Liver (tissue), 9 donors: ENCODE results near the gene GLT6D1. TPM values are rescaled to one million over a fixed set of nuclear protein-coding genes. Genes with fewer than 3 reads are reported as not detected.
"Not testable (repeated sequence)": the region's sequence is repeated elsewhere in the genome, so short reads cannot be mapped to it uniquely, and the experiment has no call there.

Experiments
- DNase-seq: peaks from one replicate; pipeline ENCODE4 v3.0.0-alpha.2; 2017; ENCODE audit warnings: low spot score
- H3K27ac ChIP-seq, 2 donors: one replicate each; pipeline ENCODE4 v1.7.0; 2013; ENCODE audit warnings: inconsistent platforms in 2 of 2, low read length in 2 of 2, control low read depth in 1 of 2, low read depth in 1 of 2, mild to moderate bottlenecking in 1 of 2
- H3K27me3 ChIP-seq, 4 donors: one replicate each; pipeline versions ENCODE4 v1.6.1 to v1.7.0; 2013; ENCODE audit warnings: low read length in 3 of 4, inconsistent platforms in 1 of 4, mild to moderate bottlenecking in 1 of 4, moderate library complexity in 1 of 4; ENCODE audit not compliant: control insufficient read depth in 4 of 4, insufficient read depth in 4 of 4
- H3K36me3 ChIP-seq, 4 donors: one replicate each; pipeline versions ENCODE4 v1.6.1 to v1.7.0; 2013; ENCODE audit warnings: low read length in 3 of 4, mild to moderate bottlenecking in 3 of 4, low read depth in 1 of 4, moderate library complexity in 1 of 4; ENCODE audit not compliant: control insufficient read depth in 4 of 4, insufficient read depth in 3 of 4
- H3K4me1 ChIP-seq, 4 donors: one replicate each; pipeline versions ENCODE4 v1.6.1 to v1.7.0; 2013; ENCODE audit warnings: low read length in 3 of 4, mild to moderate bottlenecking in 3 of 4, moderate library complexity in 1 of 4; ENCODE audit not compliant: control insufficient read depth in 4 of 4, insufficient read depth in 4 of 4
- H3K4me3 ChIP-seq, 3 donors: one replicate each; pipeline versions ENCODE4 v1.6.1 to v1.7.0; 2013; ENCODE audit warnings: low read length in 3 of 3, control low read depth in 1 of 3, low read depth in 1 of 3, mild to moderate bottlenecking in 1 of 3
- H3K9ac ChIP-seq, 2 donors: one replicate each; pipeline ENCODE4 v1.7.0; 2013; ENCODE audit warnings: low read length in 2 of 2, mild to moderate bottlenecking in 2 of 2, moderate library complexity in 2 of 2, control low read depth in 1 of 2, low read depth in 1 of 2
- H3K9me3 ChIP-seq, 4 donors: one replicate each; pipeline versions ENCODE4 v1.6.1 to v1.7.0; 2013; ENCODE audit warnings: low read length in 3 of 4; ENCODE audit not compliant: control insufficient read depth in 4 of 4
- FOXA1 ChIP-seq: IDR thresholded peaks from 2 replicates; pipeline ENCODE4 v1.6.1; 2016; ENCODE audit warnings: antibody characterized with exemption
- HNF4G ChIP-seq: IDR thresholded peaks from 2 replicates; pipeline ENCODE4 v1.6.1; 2016; ENCODE audit warnings: antibody characterized with exemption
- JUND ChIP-seq, 2 donors: IDR thresholded peaks; 2 replicates each; pipeline ENCODE4 v1.6.1; 2016; ENCODE audit warnings: antibody characterized with exemption in 2 of 2
- NR2F2 ChIP-seq: IDR thresholded peaks from 2 replicates; pipeline ENCODE4 v1.6.1; 2016; ENCODE audit warnings: antibody characterized with exemption
- RAD21 ChIP-seq, 2 donors: IDR thresholded peaks; 2 replicates each; pipeline ENCODE4 v1.6.1; 2016; ENCODE audit warnings: antibody characterized with exemption in 2 of 2, mild to moderate bottlenecking in 2 of 2
- RXRA ChIP-seq, 2 donors: IDR thresholded peaks; 2 replicates each; pipeline ENCODE4 v1.6.1; 2017 to 2018; ENCODE audit warnings: antibody characterized with exemption in 2 of 2, mild to moderate bottlenecking in 1 of 2
- TAF1 ChIP-seq: conservative IDR thresholded peaks from 2 replicates; pipeline ENCODE4 v1.6.1; 2016; ENCODE audit warnings: antibody characterized with exemption, mild to moderate bottlenecking
- YY1 ChIP-seq: IDR thresholded peaks from 2 replicates; pipeline ENCODE4 v1.6.1; 2016; ENCODE audit warnings: antibody characterized with exemption, mild to moderate bottlenecking
- WGBS: extraction: QIAGEN DNeasy Blood & Tissue Kit; methylation state at CpG from one replicate; pipeline ENCODE4 v1.1.7; 2013; 5-methylcytosine and 5-hydroxymethylcytosine counted together
- polyA plus RNA-seq, 2 donors: library from polyadenylated mRNA; stranded (reverse) in 1 of 2; unstranded in 1 of 2; fragments of 200-250 nt in 1 of 2; fragments of >200 nt in 1 of 2; fragmentation: Nextera tagmentation in 1 of 2; extraction: Ambion mirVana in 1 of 2; gene quantifications; one replicate each; pipeline versions ENCODE4 v1.2.1 to v1.2.3, GENCODE V29; 2013 to 2015
- total RNA-seq, 2 donors: library from RNA; depleted of rRNA; stranded (reverse); fragments of >200 nt; gene quantifications; one replicate each; pipeline ENCODE4 v1.2.3, GENCODE V29; 2014
- TF ChIP-seq, protein P1 (sequence below): IDR thresholded peaks from 2 replicates; pipeline ENCODE4 v1.6.1; 2016; ENCODE audit warnings: antibody characterized with exemption
- TF ChIP-seq, protein P2 (sequence below): IDR thresholded peaks from 2 replicates; pipeline ENCODE4 v1.6.1; 2016; ENCODE audit warnings: antibody characterized with exemption
- TF ChIP-seq, protein P3 (sequence below): IDR thresholded peaks from 2 replicates; pipeline ENCODE4 v1.6.1; 2016; ENCODE audit warnings: antibody characterized with exemption
- TF ChIP-seq, protein P4 (sequence below): fragments of 150-350 bp; IDR thresholded peaks from 2 replicates; pipeline ENCODE4 v1.5.1; 2017; ENCODE audit warnings: improper control_type of control experiment, low read depth, low read length; ENCODE audit not compliant: missing input control
- donor health status: healthy.
- donor health status: healthy.
- donor health status: healthy.
- donor health status: healthy.
- donor health status: healthy.

The GLT6D1 gene
- total and polyA plus RNA-seq, 4 donors: not detected

DNA sequence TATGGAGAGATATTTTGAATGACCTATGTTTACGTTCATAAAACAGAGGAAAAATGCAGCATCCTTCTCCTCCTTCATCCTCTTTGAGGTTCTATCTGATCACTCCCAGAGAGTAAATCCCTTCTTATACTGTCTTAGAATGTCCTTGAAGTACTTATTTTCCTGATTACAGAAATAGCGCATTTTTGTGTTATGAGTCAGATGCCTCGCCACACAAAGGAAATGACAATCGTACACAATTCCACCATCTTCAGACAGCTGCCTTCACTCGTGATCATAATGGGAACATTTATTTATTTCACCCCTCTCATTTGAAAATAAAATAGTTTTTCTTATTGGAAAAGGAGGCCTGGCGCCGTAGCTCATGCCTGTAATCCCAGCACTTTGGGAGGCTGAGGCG, 2.4 kb upstream of the GLT6D1 start:
- H3K27ac ChIP-seq: no peak overlapping the region
- no peaks in the 10 kb centered on the region for H3K4me1 ChIP-seq
- no peak for TF ChIP-seq JUND (IDR thresholded peaks at IDR 0.05)
- TF ChIP-seq TAF1: no peak
- TF ChIP-seq, protein P1, sequence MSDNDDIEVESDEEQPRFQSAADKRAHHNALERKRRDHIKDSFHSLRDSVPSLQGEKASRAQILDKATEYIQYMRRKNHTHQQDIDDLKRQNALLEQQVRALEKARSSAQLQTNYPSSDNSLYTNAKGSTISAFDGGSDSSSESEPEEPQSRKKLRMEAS: no peak
- TF ChIP-seq, protein P2, sequence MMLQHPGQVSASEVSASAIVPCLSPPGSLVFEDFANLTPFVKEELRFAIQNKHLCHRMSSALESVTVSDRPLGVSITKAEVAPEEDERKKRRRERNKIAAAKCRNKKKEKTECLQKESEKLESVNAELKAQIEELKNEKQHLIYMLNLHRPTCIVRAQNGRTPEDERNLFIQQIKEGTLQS: no peak
- no peak for TF ChIP-seq RAD21 (IDR thresholded peaks at IDR 0.05)
- TF ChIP-seq, protein P3, sequence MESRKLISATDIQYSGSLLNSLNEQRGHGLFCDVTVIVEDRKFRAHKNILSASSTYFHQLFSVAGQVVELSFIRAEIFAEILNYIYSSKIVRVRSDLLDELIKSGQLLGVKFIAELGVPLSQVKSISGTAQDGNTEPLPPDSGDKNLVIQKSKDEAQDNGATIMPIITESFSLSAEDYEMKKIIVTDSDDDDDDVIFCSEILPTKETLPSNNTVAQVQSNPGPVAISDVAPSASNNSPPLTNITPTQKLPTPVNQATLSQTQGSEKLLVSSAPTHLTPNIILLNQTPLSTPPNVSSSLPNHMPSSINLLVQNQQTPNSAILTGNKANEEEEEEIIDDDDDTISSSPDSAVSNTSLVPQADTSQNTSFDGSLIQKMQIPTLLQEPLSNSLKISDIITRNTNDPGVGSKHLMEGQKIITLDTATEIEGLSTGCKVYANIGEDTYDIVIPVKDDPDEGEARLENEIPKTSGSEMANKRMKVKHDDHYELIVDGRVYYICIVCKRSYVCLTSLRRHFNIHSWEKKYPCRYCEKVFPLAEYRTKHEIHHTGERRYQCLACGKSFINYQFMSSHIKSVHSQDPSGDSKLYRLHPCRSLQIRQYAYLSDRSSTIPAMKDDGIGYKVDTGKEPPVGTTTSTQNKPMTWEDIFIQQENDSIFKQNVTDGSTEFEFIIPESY: no peak
- TF ChIP-seq RXRA (IDR thresholded peaks at IDR 0.05): no peak
- TF ChIP-seq HNF4G: no peak
- peaks cover 6 to 18% (median 12%) of the 10 kb centered on the region in 4 donors for H3K9me3 ChIP-seq
- H3K27me3 ChIP-seq: no peaks in the 10 kb centered on the region
- 78% methylated on average over 8 of the region's 8 CpGs for whole genome bisulfite sequencing
- no peak overlapping the region for H3K9ac ChIP-seq
- H3K36me3 ChIP-seq: no peaks in the 10 kb centered on the region
- DNase-seq: no peak
- no peak overlapping the region for H3K4me3 ChIP-seq

DNA sequence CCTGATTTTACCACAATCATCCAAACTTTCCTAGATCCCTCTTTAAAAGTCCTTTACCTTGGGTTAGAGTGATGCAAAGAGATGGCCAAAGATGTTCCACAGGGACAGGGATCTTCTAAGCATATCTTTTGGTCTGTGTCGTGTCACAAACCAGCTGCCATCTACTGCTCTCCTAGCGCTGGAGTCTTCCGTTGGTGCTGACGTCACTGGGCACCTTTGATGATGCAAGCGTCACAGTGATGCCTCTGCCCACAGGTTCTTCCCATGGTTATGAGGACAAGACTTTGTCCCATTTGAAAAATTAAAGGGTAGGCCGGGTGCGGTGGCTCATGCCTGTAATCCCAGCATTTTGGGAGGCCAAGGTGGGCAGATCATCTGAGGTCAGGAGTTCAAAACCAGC, 1.7 kb upstream of the GLT6D1 start:
- DNase-seq: no peak
- Histone ChIP-seq H3K4me3 (no peak overlapping the region), H3K27me3 (no peaks in the 10 kb centered on the region), H3K9me3 (peaks cover 6 to 14% (median 10%) of the 10 kb centered on the region in 4 donors), H3K27ac (no peak overlapping the region), H3K36me3 (no peaks in the 10 kb centered on the region), H3K9ac (no peak overlapping the region), H3K4me1 (no peaks in the 10 kb centered on the region)
- 90% methylated on average over 7 of the region's 7 CpGs for WGBS
- TF ChIP-seq JUND (IDR thresholded peaks at IDR 0.05) (no peak), NR2F2 (no peak), FOXA1 (no peak), YY1 (no peak)
- TF ChIP-seq, protein P4, sequence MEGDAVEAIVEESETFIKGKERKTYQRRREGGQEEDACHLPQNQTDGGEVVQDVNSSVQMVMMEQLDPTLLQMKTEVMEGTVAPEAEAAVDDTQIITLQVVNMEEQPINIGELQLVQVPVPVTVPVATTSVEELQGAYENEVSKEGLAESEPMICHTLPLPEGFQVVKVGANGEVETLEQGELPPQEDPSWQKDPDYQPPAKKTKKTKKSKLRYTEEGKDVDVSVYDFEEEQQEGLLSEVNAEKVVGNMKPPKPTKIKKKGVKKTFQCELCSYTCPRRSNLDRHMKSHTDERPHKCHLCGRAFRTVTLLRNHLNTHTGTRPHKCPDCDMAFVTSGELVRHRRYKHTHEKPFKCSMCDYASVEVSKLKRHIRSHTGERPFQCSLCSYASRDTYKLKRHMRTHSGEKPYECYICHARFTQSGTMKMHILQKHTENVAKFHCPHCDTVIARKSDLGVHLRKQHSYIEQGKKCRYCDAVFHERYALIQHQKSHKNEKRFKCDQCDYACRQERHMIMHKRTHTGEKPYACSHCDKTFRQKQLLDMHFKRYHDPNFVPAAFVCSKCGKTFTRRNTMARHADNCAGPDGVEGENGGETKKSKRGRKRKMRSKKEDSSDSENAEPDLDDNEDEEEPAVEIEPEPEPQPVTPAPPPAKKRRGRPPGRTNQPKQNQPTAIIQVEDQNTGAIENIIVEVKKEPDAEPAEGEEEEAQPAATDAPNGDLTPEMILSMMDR: no peak

DNA sequence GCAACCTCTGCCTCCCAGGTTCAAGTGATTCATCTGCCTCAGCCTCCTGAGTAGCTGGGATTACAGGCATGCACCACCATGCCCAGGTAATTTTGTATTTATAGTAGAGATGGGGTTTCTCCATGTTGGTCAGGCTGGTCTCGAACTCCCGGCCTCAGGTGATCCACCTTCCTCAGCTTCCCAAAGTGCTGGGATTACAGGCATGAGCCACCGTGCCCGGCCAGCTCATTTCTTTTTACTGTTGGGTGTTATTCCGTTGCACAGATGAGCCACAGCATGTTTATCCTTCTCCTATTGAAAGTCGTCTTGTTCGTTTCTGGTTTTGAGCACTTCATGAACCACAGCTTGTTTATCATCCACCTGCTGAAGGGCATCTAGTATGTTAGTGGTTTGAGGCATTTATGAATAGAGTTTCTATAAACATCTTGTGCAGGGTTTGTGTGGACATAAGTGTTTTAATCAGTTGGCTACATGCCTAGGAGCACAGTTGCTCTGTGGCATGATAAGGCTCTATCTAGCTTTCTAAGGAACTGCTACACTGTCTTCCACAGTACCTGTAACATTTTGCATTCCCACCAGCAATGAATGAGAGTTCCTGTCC, 2.3 kb downstream of the GLT6D1 start:
- not testable (repeated sequence) for H3K9ac ChIP-seq, H3K4me1 ChIP-seq, H3K9me3 ChIP-seq, H3K27ac ChIP-seq, H3K27me3 ChIP-seq, H3K4me3 ChIP-seq, H3K36me3 ChIP-seq, DNase-seq
- WGBS: 76% methylated on average over 7 of the region's 7 CpGs
